ENCODE data around the gene NDRG3.
"Not testable (repeated sequence)": the region's sequence is repeated elsewhere in the genome, so short reads cannot be mapped to it uniquely, and the experiment has no call there.

Gene NDRG3

DNA sequence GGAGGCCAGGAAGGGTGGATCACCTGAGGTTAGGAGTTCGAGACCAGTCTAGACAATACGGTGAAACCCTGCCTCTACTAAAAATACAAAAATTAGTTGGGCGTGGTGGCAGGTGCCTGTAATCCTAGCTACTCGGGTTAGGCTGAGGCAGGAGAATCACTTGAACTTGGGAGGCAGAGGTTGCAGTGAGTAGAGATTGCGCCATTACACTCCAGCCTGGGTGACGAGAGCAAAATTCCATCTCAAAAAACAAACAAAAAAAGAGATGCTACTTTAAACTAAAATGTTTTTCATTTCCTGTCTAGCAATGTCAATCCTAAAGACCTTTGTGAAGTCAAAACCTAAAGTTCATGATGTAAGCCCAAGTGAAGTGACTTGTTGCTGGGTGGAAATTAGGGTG, 14.8 kb upstream of the NDRG3 start:
- DNase-seq (ENCODE audit: low read depth) = no peak

DNA sequence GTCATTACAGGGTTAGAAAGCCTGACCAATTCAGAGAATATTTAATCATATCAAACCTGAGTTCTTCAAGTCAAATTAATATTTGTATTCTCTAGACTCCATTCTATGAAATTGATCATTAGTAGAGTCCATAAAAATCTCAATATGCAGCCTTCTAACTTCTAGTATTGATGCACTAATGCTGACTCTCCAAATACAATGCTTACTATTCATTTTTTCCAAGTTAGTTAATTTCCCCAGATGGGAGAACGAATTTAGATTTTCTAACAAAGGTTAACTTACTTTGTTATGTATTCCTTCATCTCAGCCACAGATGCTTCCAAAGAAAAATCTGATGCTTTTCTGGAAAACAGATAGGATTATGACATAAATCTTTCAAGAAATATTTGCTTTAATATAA, 12.4 kb upstream of the NDRG3 start:
- DNase-seq (ENCODE audit: low read depth) = no peak

DNA sequence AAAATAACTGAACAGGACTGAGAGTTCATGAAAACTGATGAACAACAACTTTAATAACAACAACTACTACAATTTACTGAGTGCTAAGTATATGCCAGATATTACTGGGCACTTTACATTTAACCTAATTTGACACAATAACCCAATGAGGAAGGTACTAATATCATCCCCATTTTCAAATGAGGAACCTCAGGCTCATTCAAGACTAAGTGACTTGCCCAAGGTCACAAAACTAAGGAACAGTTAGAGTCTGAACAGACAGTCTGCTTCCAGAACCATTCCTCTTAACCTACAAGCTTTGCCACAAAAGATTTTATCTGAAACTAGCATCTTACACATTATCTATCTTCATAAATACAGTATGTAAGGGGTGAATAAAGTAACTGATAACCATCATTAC, 10.6 kb upstream of the NDRG3 start:
- no peak for DNase-seq (ENCODE audit: low read depth)

DNA sequence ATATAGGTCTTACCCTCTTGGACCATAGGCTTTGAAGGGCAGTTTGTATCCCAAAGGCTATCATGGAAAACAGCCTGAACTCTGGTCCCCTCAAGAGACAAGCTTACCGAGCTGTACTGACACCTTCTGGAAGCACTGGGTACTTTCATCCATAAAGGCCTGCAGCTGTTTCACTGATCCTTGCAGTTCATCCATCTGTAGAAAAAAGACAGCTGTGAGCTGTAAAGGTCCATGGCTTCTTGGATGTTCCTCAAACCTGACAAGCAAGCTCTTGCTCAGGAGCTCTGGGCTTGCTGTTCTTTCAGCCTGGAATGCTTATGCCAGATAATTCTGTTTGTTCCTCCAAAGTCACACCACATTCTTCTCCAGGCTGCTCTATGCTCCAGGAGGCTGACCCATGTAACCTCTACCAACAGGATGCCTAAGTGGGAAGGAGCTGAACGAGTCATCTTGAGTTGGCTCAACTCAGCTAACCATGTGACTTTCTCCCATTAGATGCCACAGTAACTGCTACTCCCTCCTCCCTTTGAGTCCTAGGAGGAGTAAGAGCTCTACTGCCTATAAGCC, 8.8 kb upstream of the NDRG3 start:
- peak; percentile 57 for DNase-seq (ENCODE audit: low read depth)

DNA sequence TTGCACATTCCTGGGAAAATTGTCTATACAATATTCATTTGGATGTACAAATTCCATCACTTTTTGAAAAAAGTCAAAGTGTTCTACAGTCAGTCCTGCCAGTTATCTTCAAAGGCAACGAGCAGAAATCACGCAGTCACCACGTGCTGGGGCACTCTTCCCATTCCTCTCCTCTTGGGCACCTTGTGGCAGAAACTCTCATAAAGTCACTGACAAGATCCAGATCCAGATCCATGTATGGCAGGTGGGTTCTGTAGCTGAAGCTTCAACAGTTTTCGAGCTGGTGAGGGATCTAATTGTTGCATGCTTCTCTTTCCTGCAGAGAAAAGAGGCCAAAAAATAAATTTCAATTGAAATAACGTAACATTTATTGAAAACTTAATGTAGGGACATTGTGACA, 6.7 kb upstream of the NDRG3 start:
- no peak for DNase-seq (ENCODE audit: low read depth)

DNA sequence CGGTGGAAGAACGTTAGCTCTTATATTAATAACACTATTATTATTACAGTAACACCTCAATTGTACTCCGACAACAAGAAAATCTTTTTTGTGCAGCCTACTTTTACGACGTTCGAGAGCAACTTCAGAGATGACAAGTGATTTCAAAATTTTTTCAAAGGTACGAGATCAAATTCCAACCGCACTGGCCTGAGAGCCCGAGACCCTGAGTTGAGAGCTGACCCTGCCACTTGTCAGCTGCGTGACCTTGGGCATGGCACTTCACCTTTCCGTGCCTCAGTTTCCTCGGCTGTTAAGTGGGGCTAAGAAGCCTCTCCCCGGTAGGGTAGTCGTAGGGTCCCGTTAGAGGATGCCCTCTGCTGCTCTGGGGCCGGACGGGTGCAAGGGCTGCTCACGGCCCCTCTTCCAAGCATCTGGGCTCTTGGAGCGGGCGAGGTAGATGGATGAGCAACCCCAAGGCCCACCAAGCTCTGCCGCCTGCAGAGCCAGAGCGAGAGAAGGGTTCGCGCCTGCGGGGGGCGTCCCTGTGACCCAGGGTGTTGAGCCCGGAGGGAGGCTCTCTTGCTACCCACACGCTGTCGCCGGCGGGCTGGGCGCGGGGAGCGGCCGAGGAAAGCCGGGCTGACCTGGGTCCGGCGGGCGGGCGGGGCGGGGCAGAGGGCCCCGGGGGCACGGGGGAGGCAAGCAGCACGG, 510 bp downstream of the NDRG3 start:
- DNase-seq (ENCODE audit: low read depth) = no peak

DNA sequence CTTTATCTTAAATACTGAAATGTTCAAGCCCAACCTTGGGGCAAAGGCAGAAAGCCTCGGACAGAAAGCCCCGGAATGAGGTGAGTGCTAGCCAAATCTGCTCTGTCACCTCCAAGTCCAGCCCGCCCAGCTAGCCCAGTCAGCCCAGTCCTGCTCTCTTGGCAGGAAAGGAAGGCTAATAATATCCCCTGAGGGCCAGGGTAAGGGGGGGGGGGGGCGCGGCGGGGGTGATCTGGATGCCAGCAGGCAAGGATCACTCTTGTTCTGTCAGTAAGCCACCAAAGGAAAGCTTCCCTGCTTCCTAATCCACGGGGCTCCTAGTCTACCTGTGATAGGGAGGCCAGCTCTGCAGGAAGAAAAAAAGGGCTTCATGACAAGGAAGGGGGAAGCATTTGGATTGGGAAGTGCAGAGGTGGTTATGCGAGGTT, 1.1 kb downstream of the NDRG3 start:
- no peak for DNase-seq (ENCODE audit: low read depth)

DNA sequence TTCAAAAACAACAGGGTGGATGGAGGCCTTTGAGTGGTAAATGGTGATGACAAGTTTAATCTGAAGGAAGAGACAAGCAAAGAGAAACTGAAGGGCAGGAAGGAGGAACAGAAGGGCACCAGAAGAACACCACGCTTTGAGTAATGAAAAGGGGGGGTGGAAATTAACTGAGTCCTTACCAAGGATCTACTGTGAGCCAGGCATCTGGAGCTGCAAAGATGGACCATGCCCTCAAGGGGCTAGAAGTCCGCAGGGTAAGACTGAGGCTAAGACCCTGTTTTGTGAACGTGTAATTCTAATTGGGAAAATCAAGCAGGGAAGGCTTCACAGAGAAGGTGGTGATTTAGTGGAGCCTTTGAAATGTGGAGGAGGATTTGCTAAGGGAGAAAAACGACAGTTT, 1.6 kb downstream of the NDRG3 start:
- no peak for DNase-seq (ENCODE audit: low read depth)

DNA sequence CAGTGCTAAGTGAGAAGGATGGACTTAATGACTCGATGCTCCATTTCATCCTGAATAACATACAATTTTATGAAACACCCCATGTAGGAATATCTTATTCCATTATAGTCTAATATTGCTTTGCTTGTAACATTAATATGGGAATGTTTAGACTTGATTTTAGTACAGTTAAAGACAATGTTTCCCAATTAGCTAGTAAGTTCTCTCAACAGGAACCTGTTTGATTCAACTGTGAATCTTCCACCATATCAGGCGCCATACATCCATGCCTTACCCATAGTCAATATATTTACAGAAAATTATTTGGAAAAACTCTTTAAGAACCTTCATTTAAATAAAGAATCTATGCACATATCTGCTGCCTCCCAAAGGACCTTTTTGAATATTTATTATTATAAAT, 3.3 kb downstream of the NDRG3 start:
- DNase-seq (ENCODE audit: low read depth) = no peak

DNA sequence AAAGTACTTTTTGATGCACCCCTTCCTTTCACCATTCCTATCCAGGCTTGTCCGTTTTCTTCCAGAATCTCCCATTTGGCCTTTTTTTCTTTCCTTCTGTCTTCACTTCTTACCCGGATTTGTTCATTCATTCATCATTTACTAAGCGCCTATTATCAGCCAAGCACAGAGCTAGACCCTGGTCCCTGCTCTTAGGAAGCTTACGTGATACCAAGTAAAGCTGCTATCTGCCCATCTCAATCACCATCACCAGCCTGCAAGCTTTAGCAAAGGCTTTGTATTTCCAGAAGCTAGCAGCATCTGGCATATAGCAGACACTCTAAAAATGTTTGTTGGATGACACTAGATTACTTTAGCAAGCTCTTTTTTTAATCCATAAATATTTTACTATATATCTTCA, 4.8 kb downstream of the NDRG3 start:
- DNase-seq (ENCODE audit: low read depth) = no peak

DNA sequence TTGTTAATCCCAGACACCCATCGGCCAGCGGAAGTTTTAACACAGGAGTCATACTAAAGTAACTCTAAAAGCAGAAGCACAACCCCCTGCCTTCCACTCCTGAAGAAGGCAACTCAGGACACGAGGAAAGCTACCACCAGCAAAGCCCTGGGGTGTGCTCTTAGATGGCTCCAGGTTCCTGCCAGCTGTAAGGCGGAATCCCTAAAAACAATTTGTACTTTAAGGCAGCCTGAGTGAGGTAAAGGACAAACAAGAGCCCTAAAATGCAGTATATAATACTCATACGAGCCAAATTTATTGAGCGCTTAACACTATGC, 8.7 kb downstream of the NDRG3 start:
- DNase-seq (ENCODE audit: low read depth) = no peak

DNA sequence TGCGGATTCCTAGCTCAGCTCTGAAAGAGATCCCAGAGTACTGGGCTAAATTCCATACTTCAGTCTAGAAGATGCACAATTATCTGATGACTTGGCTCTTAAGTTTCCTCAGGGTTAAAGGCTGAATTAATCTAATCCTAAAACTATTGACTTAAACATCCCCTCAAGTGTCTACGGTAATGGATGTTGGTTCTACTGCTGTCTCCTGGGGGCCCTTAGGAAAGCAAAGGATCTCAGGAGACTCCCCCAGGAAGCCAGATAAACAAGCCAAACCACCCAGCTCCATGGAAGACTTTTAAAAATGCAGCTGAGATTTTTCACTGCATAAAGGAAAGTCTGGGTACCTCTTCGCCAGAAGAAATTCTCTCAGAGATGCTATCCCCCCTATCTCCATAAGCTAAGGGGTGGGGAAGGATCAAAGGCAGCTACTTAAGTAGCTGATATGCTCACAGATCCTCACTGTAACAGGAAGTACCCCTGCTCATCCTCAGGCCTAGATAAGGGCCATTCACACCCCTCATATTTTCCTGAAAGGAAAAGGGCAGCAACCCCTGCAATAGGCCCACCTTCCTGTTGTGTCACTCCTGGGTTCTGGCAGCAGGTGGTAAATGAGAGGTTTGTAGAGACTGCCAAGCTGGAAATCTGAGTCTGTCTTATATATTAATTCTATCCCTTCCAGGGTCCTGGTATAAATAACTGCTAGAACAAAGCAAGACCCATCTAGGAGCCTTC, 9.3 kb downstream of the NDRG3 start:
- no peak for DNase-seq (ENCODE audit: low read depth)

DNA sequence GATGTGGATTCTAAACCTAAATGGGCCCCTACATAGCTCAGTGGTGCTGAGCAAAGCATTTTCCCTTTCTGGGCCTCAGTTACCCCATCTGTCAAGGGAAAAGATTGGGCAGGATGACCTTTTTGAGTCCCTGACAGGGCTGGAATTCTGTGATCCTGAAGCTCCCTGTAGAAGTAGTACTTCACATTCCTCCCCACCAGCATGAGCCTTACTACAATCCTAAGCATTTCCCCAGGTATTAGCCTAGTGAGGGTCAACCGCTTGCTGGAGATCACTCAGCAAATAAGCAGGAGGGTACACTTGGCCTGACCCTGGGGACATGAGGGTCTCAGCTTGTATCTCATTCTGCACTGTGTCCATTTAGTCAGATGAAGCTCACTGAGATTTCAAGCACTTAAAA, 13.4 kb downstream of the NDRG3 start:
- no peak for DNase-seq (ENCODE audit: low read depth)

DNA sequence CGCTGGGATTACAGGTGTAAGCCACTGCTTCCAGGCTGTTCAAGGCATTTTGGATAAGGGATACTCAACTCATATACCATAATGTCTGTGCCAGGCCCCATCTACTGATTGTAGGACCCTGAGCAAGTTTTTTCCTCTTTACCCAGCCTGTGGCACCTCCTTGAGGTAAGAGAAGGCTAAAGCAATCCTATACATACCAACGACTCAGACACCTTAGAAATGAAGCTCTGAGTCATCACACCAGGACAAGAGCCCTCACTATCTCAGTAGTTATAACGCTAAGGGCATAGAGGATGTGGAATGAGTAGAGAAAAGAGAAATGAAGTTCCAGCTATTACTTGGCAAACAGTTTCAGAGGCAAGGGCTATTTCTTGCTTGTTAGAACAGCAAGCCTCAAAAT, 16.9 kb downstream of the NDRG3 start:
- DNase-seq (ENCODE audit: low read depth) = no peak

DNA sequence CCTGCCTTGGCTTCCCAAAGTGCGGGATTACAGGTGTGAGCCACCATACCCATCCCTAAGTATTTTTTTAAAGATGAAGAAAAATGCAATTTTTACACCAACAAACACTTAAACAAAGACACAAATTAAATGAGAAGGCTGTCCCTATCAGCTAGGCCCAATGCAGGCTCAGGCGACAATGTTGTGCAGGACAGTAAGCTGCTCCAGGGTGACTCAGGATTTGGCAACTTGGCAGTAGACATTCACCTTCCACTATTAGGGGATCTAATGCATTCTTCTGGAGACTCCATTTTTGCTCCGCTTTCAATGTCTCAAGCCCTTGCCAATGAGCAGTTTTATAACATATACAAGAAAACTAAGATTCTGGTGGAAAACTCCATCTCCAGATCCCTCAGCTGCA, 19.7 kb downstream of the NDRG3 start:
- DNase-seq (ENCODE audit: low read depth) = no peak

DNA sequence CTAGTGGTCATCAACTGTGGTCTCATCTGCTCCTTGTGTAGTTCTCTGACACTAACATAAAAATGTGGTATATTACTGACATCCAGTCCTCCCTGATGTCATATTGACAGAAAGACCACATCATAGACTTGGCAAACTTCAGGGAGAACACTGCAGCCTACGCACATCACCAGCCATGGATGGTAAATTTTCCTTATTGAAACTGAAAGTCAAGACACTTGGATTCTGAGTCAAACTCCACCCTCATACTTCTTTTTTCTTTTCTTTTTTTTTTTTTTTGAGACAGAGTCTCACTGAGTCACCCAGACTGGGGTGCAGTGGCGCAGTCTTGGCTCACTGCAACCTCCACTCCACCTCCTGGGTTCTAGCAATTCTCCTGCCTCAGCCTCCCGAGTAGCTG, 25.4 kb downstream of the NDRG3 start:
- no peak for DNase-seq (ENCODE audit: low read depth)

DNA sequence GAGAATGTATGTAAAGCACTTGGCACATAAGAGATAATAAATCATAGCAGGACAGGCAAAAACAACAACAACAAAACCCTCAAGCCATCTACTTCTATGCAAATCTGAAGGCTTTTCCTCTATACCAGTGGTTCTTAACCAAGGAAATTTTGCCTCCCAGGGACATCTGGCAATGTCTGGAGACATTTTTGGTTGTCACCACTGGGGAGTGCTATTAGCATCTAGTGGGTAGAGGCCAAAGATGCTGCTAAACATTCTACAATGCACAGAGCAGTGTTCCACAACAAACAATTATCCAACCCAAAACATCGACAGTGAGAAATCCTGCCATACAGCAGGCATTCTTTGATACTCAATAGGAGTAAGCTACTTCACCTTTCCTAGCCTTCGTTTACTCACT, 28.2 kb downstream of the NDRG3 start:
- no peak for DNase-seq (ENCODE audit: low read depth)

DNA sequence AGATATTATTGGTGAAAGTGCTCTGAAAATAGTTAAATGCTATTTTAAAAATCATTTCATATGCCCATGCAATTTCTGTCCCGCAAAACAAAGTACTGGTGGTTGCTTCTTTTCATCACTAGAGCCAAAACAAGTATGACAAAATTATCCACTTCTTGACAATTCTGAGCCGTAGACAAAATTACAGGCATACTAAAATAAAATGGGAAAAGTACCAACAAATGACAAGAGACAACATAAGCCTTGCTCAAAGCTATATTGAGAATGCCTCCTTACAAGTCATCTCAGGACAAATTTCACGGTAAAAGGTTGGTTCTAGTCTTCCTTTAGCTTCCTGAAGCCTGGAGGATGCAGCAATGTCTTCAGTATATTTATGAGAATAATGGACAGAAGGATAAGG, 28.9 kb downstream of the NDRG3 start:
- DNase-seq (ENCODE audit: low read depth) = no peak

DNA sequence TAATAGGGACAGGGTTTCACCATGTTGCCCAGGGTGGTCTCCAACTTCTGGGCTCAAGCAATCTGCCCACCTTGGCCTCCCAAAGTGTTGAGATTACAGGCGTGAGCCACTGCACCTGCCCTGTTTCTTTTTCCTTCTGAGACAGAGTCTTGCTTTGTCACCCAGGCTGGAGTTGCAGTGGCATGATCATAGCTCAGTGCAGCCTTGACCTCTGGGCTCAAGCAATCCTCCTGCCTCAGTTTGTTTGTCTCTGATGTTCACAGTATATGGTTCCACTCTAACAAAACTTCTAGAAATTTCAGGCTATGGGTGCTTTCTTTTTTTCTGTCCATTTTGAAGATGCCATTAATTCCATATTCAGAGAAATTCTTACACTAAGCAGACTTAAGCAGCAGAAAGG, 33.1 kb downstream of the NDRG3 start:
- no peak for DNase-seq (ENCODE audit: low read depth)

DNA sequence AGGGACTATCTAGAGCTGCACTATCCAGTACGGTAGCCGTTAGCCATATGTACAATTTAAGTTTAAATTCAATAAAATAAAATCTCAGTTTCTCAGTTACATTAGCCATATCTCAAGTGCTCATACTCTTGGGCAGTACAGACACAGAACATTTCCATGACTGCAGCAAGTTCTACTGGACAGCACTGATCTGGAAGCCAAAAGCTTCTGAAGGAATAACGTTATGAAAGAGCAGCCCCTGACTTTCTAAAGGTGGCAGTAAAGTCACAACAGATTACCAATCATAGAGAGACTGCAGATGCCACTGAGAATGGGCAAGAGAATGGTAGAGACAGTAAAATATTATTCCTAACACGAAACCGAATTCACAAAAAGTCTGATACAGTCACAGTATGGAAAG, 36.8 kb downstream of the NDRG3 start:
- no peak for DNase-seq (ENCODE audit: low read depth)

DNA sequence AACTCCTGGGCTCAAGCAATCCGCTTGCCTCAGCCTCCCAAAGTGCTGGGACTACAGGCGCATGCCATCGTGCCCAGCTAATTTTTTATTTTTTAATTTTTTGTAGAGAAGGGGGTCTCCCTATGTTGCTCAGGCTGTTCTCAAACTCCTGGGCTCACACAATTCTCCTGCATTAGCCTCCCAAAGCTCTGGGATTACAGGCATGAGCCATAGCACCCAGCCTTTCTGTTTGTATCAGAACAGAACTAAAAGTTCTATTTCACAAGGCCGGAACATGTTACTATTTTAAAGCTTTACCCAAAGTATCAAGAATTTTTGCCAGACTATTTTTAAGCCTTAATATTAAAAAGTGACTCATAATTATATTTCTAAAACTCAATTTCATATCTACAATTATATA, 42.4 kb downstream of the NDRG3 start:
- no peak for DNase-seq (ENCODE audit: low read depth)

DNA sequence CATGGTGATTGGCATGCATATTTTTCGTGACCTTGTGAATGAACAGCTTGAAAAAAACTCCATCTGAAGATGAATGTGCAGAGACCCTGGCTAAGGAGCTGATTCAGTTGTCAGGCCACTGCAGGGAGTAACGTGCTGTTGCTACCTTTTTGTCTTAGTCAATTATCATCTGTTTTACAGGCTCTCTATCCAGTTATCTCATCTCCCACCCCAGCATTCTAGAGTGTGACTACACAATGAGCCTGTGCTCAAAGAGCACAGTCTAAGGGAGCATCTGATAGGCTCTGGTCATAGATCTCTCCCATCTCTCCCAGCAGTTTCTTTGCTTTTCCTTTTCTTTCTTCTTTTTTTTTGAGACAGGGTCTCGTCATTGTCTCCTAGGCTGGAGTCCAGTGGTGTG, 45.5 kb downstream of the NDRG3 start:
- DNase-seq (ENCODE audit: low read depth) = no peak

DNA sequence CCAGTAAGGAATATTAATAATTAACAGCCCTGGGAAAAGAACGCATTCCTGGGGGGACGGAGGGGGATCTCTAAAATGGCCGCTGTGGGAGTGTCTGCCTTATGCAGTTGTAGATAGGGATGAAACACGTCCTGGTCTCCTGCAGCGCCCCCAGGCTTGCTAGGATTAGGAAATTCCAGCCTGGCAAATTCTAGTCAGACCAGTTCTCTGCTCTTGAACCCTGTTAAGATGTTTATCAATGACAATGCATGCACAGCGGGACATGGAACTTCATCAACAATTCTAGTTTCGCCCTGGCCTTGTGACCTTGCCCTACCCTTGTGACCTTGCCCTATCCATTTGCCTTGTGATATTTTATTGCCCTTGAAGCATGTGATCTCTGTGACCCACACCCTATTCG, 50.4 kb downstream of the NDRG3 start:
- DNase-seq (ENCODE audit: low read depth) = not testable (repeated sequence)

DNA sequence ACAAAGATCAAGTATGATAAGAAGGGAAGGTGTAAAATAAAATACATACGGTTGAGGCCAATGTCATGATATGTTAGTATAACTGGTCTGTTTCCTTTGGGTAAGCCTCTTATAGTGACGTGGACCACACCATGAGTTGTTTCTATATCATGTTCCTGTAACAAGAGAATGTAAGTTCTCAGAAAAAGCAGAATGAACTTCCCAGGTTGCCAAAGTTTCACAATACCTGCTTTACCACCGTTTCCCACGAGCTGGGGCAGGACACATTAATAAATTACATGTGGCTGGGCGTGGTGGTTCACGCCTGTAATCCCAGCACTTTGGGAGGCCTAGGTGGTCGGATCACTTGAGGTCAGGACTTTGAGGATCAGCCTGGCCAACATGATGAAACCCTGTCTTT, 57.3 kb downstream of the NDRG3 start:
- no peak for DNase-seq (ENCODE audit: low read depth)

Measured in GM04503 (cell line).